HCT116 (cell line): ENCODE measurements around the gene ZNF266. TPM values are rescaled to one million over a fixed set of nuclear protein-coding genes. Genes with fewer than 3 reads are reported as not detected.

ENCODE experiments used
- ATAC-seq: fragments of 200-7000 bp; cut with Tn5 transposase; 2 replicates; pipeline ENCODE4 v1.9.1; 2020; ENCODE audit warnings: mild to moderate bottlenecking, moderate library complexity
- BruUV-seq: library from RNA; stranded (reverse); fragments of 400-500 nt; replicated peaks from 2 replicates; lab custom pipeline; 2021; lab: Mats Ljungman, UMichigan
- CTCF ChIA-PET: fragments of 300-600 bp; sonication (Branson Sonifier 250); formaldehyde crosslinking; loops from one replicate; lab custom pipeline; 2021; ENCODE audit warnings: antibody characterized with exemption; lab: Charles Lee
- POLR2A ChIA-PET: fragments of 300-600, 350-600 bp; sonication (Branson Sonifier 250); formaldehyde crosslinking; loops from one replicate; lab custom pipeline; 2021; ENCODE audit warnings: antibody characterized with exemption; lab: Charles Lee
- RAD21 ChIA-PET, 2 experiments: fragments of 300-600 bp; sonication (Branson Sonifier 250); formaldehyde crosslinking; loops; one replicate each; lab custom pipeline; 2023; ENCODE audit warnings: low total read pairs in 2 of 2; ENCODE audit not compliant: uncharacterized antibody in 2 of 2, unreplicated experiment in 2 of 2, low non-redundant PET in 1 of 2; lab: Charles Lee
- DNase-seq: peaks from one replicate; pipeline ENCODE4 v3.0.0-alpha.2; 2010; ENCODE audit warnings: low read depth, low spot score
- H2AFZ ChIP-seq: fragments of 200-600 bp; shearing (Covaris generic), sonication (generic); 2 replicates; pipeline ENCODE4 v1.6.1; 2017; ENCODE audit warnings: low read depth, mixed run types, mixed read lengths, antibody characterized with exemption, low read length; ENCODE audit not compliant: poor library complexity, severe bottlenecking
- H3K27ac ChIP-seq: 2 replicates; pipeline ENCODE4 v1.5.1; 2012; ENCODE audit warnings: low read depth, low read length
- H3K27me3 ChIP-seq: fragments of 200-600 bp; sonication (generic); 2 replicates; pipeline ENCODE4 v1.6.1; 2016; ENCODE audit warnings: mixed run types, low read length, mixed read lengths; ENCODE audit not compliant: insufficient read depth
- H3K36me3 ChIP-seq, 2 experiments: fragments of 200-500 bp in 1 of 2; fragments of 200-600 bp in 1 of 2; sonication (Bioruptor generic) in 1 of 2; sonication (generic) in 1 of 2; 2 replicates each; pipeline versions ENCODE4 v1.5.1 to v1.6.1; 2014 to 2016; ENCODE audit warnings: low read length in 2 of 2, inconsistent platforms in 1 of 2, mixed read lengths in 1 of 2, mixed run types in 1 of 2; ENCODE audit not compliant: insufficient read depth in 2 of 2, control insufficient read depth in 1 of 2
- H3K4me1 ChIP-seq, 2 experiments: fragments of 200-600 bp in 1 of 2; sonication (generic) in 1 of 2; 2 replicates each; pipeline versions ENCODE4 v1.5.1 to v1.6.1; 2012 to 2017; ENCODE audit warnings: low read length in 2 of 2, inconsistent platforms in 1 of 2, mild to moderate bottlenecking in 1 of 2, mixed read lengths in 1 of 2, mixed run types in 1 of 2, moderate library complexity in 1 of 2; ENCODE audit not compliant: insufficient read depth in 2 of 2, control insufficient read depth in 1 of 2
- H3K4me2 ChIP-seq: fragments of 200-600 bp; sonication (generic); 2 replicates; pipeline ENCODE4 v1.6.1; 2017; ENCODE audit warnings: mixed run types, low read length, mixed read lengths
- H3K4me3 ChIP-seq, 2 experiments: fragments of 200-600 bp in 1 of 2; sonication (generic) in 1 of 2; replicated peaks in 1 of 2; 2 replicates each; pipeline ENCODE4 v1.5.1; 2011 to 2016; ENCODE audit warnings: low read length in 2 of 2, control low read depth in 1 of 2, low read depth in 1 of 2, mild to moderate bottlenecking in 1 of 2, mixed read lengths in 1 of 2, mixed run types in 1 of 2
- H3K79me2 ChIP-seq: fragments of 200-600 bp; sonication (generic); 2 replicates; pipeline ENCODE4 v1.6.1; 2017; ENCODE audit warnings: mild to moderate bottlenecking, mixed run types, low read length, moderate library complexity, mixed read lengths; ENCODE audit not compliant: insufficient read depth
- H3K9ac ChIP-seq: fragments of 200-600 bp; sonication (generic); 2 replicates; pipeline ENCODE4 v1.6.1; 2016; ENCODE audit warnings: low read length, mixed read lengths
- H3K9me2 ChIP-seq: fragments of 200-600 bp; sonication (generic), shearing (Covaris generic); 2 replicates; pipeline ENCODE4 v1.6.1; 2017; ENCODE audit warnings: mixed run types, mild to moderate bottlenecking, moderate library complexity; ENCODE audit not compliant: insufficient read depth
- H3K9me3 ChIP-seq, 2 experiments: fragments of 200-500 bp in 1 of 2; fragments of 200-600 bp in 1 of 2; sonication (Bioruptor generic) in 1 of 2; sonication (generic) in 1 of 2; 2 replicates each; pipeline ENCODE4 v1.6.1; 2014 to 2017; ENCODE audit warnings: low read length in 2 of 2, mixed read lengths in 2 of 2, inconsistent platforms in 1 of 2, low read depth in 1 of 2, mild to moderate bottlenecking in 1 of 2, mixed run types in 1 of 2, moderate library complexity in 1 of 2; ENCODE audit not compliant: control insufficient read depth in 1 of 2, insufficient read depth in 1 of 2
- H4K20me1 ChIP-seq: fragments of 200-600 bp; sonication (generic), shearing (Covaris generic); 2 replicates; pipeline ENCODE4 v1.6.1; 2017; ENCODE audit warnings: mixed run types, mild to moderate bottlenecking, moderate library complexity; ENCODE audit not compliant: insufficient read depth
- CEBPB ChIP-seq: IDR thresholded peaks from 2 replicates; pipeline ENCODE4 v1.6.1; 2012; ENCODE audit warnings: low read depth
- ELF1 ChIP-seq: IDR thresholded peaks from 2 replicates; pipeline ENCODE4 v1.6.1; 2012; ENCODE audit warnings: low read depth, borderline replicate concordance
- EZH2 ChIP-seq: fragments of 200-600 bp; sonication (generic); IDR thresholded peaks from 2 replicates; pipeline ENCODE4 v1.6.1; 2017; ENCODE audit warnings: antibody characterized with exemption, mixed run types
- FOSL1 ChIP-seq: IDR thresholded peaks from 2 replicates; pipeline ENCODE4 v1.6.1; 2012; ENCODE audit warnings: low read depth
- JUND ChIP-seq: IDR thresholded peaks from 2 replicates; pipeline ENCODE4 v1.6.1; 2012
- ZNF274 ChIP-seq: fragments of 200-500 bp; sonication (Bioruptor generic); IDR thresholded peaks from 2 replicates; pipeline ENCODE4 v1.6.1; 2014; ENCODE audit warnings: mild to moderate bottlenecking, low read depth, low read length, inconsistent platforms
- intact Hi-C: fragments of 100-400 bp; cut with micrococcal nuclease; formaldehyde crosslinking; loops from 2 replicates; pipeline ENCODE4 v1.10.0; 2022
- total RNA-seq: library from RNA; stranded (reverse); gene quantifications from one replicate; pipeline ENCODE4 v1.2.1, GENCODE V29; 2021; ENCODE audit not compliant: unreplicated experiment
- TF ChIP-seq, protein P1 (sequence below): IDR thresholded peaks from 2 replicates; pipeline ENCODE4 v1.6.1; 2012
- TF ChIP-seq, protein P2 (sequence below), 3 experiments: fragments of 200-600 bp in 1 of 3; sonication (generic) in 1 of 3; IDR thresholded peaks in 2 of 3; conservative IDR thresholded peaks in 1 of 3; 2 replicates each; pipeline ENCODE4 v1.5.1; 2012 to 2017; ENCODE audit warnings: low read depth in 2 of 3, low read length in 2 of 3, antibody characterized with exemption in 1 of 3, borderline replicate concordance in 1 of 3, control low read depth in 1 of 3, mild to moderate bottlenecking in 1 of 3, mixed read lengths in 1 of 3, mixed run types in 1 of 3, moderate library complexity in 1 of 3; ENCODE audit not compliant: insufficient read depth in 1 of 3

The ZNF266 gene
- total RNA-seq, 1 experiment from 2014 or later: 9.4 TPM

DNA sequence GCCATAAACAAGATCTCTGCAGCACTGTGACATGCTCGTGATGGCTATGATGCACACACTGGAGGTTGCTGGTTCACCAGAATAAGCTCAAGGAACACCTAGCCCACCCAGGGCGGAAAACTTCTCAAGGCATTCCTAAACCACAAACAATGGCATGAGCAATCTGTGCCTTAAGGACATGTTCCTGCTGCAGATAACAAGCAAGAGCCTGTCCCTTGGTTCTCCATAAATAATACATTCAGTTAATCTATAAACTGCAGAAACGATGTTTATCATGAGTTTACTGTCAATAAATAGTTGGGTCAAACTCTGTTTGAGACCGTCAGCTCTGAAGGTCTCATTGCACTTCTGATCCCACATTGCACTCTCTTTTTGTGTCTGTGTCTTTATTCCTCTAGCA lies 18.6 kb upstream of the ZNF266 start:
- POLR2A ChIA-PET: no interaction called here
- BruUV-seq: no TSS peak
- Histone ChIP-seq H3K9me3 (peaks cover 4% of the 10 kb centered on the region in 2 experiments; a peak in 2 of 4 replicates), H2AFZ (no peak overlapping the region), H3K36me3 (no peaks in the 10 kb centered on the region), H4K20me1 (no peaks in the 10 kb centered on the region), H3K9me2 (no peaks in the 10 kb centered on the region), H3K4me2 (no peak overlapping the region), H3K4me1 (no peaks in the 10 kb centered on the region), H3K27ac (no peak overlapping the region), H3K4me3 (no peak overlapping the region), H3K9ac (no peak overlapping the region), H3K27me3 (no peaks in the 10 kb centered on the region), H3K79me2 (no peaks in the 10 kb centered on the region)
- intact Hi-C loops: no loop called here
- RAD21 ChIA-PET: no interaction called here
- TF ChIP-seq FOSL1 (no peak), EZH2 (no peak), ZNF274 (no peak), JUND (no peak), ELF1 (no peak)
- TF ChIP-seq, protein P1, sequence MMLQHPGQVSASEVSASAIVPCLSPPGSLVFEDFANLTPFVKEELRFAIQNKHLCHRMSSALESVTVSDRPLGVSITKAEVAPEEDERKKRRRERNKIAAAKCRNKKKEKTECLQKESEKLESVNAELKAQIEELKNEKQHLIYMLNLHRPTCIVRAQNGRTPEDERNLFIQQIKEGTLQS: no peak
- TF ChIP-seq, protein P2, sequence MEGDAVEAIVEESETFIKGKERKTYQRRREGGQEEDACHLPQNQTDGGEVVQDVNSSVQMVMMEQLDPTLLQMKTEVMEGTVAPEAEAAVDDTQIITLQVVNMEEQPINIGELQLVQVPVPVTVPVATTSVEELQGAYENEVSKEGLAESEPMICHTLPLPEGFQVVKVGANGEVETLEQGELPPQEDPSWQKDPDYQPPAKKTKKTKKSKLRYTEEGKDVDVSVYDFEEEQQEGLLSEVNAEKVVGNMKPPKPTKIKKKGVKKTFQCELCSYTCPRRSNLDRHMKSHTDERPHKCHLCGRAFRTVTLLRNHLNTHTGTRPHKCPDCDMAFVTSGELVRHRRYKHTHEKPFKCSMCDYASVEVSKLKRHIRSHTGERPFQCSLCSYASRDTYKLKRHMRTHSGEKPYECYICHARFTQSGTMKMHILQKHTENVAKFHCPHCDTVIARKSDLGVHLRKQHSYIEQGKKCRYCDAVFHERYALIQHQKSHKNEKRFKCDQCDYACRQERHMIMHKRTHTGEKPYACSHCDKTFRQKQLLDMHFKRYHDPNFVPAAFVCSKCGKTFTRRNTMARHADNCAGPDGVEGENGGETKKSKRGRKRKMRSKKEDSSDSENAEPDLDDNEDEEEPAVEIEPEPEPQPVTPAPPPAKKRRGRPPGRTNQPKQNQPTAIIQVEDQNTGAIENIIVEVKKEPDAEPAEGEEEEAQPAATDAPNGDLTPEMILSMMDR (IDR thresholded peaks at IDR 0.05 in 2 of 3, conservative IDR thresholded peaks at IDR 0.05 in 1 of 3; ENCODE audit: borderline replicate concordance in 1 of 3, insufficient read depth in 1 of 3, low read depth in 2 of 3, low read length in 2 of 3): no peak
- ATAC-seq (no peak), DNase-seq (no peak)
- CTCF ChIA-PET: no interaction called here

DNA sequence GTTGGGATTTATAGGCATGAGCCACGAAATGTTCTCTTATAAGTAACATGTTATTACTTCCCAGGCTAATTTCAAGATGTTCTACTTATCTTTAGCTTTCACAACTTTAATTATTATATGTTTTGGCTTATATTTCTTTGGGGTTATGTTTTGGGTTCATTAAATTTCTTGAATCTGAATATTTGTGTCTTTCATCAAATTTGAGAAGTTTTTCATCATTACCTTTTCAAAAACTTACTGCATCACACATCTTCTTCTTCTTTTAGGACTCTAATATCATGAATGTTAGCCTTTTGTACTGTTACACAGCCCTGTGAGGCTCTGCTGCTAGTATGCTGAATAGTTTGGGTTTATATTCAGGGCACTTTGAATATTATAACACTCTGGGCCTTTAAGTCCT lies 9.7 kb upstream of the ZNF266 start:
- RAD21 ChIA-PET: no interaction called here
- no peak for DNase-seq
- TF ChIP-seq JUND (no peak), CEBPB (no peak)
- TF ChIP-seq, protein P1: no peak
- TF ChIP-seq, all 23 proteins: peak for 0
- no peak overlapping the region for H2AFZ ChIP-seq
- H3K4me1 ChIP-seq: no peaks in the 10 kb centered on the region
- no peak overlapping the region for H3K27ac ChIP-seq
- H3K79me2 ChIP-seq: no peaks in the 10 kb centered on the region
- BruUV-seq: no TSS peak
- POLR2A ChIA-PET: no interaction called here
- no peak overlapping the region for H3K4me2 ChIP-seq
- H4K20me1 ChIP-seq: no peaks in the 10 kb centered on the region
- H3K9me2 ChIP-seq: no peaks in the 10 kb centered on the region
- CTCF ChIA-PET: no interaction called here
- H3K9ac ChIP-seq: no peak overlapping the region
- no peaks in the 10 kb centered on the region for H3K36me3 ChIP-seq
- peaks cover 9% of the 10 kb centered on the region in 2 experiments; a peak in 2 of 4 replicates for H3K9me3 ChIP-seq
- H3K4me3 ChIP-seq: no peak overlapping the region
- intact Hi-C loops: no loop called here
- no peak for ATAC-seq
- no peaks in the 10 kb centered on the region for H3K27me3 ChIP-seq
